HG03521 (cell line): Measurements from ENCODE around the gene ZNF335.
"Not testable (repeated sequence)": the region's sequence is repeated elsewhere in the genome, so short reads cannot be mapped to it uniquely, and the experiment has no call there.

Source experiments
- ATAC-seq: cut with Tn5 transposase; IDR thresholded peaks from one replicate; pipeline ENCODE4 v1.9.1; 2021; ENCODE audit warnings: mild to moderate bottlenecking, moderate library complexity; ENCODE audit not compliant: unreplicated experiment

Gene ZNF335

DNA sequence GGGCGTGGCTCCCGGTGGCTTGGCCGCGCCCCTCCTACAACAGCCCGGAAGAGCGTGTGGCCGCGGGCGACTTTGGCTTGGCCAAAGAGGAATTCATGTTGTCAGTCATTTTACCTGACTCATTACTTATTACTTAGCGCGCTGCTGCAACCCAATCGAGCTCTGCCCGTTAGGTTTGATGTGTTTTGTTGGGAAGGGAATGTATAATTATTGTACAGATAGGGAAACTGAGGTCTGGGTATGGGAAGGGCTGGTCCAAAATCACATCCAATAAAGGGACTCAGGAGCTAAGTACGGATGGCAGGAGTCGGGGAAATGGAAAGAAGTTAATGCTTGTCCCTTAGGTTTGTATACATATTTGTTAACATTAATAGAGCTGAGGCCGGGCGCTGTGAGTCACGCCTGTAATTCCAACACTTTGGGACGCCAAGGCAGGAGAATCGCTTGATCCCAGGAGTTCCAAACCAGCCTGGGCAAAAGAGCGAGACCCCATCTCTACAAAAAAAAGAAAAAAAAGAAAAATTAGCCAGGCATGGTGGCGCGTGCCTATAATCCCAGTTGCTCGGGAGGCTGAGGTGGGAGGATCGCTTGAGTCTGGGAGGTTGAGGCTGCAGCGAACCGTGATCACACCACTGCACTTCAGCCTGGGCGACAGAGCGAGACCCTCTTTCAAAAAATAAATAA is 639 bp upstream of the ZNF335 start:
- ATAC-seq: no peak

DNA sequence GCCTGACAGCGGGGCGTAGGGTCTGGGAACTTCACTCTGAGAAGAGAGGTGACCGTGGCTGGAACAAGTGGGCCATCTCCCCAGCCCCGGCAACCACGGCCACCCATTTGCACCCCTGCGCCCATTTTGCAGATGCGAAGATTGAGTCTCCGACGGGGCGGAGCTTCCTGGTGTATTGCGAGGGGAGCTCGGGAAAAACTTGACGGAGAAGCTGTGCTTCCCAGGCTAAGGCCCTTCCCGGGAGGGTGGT is 653 bp downstream of the ZNF335 start:
- peak; percentile 16 for ATAC-seq

DNA sequence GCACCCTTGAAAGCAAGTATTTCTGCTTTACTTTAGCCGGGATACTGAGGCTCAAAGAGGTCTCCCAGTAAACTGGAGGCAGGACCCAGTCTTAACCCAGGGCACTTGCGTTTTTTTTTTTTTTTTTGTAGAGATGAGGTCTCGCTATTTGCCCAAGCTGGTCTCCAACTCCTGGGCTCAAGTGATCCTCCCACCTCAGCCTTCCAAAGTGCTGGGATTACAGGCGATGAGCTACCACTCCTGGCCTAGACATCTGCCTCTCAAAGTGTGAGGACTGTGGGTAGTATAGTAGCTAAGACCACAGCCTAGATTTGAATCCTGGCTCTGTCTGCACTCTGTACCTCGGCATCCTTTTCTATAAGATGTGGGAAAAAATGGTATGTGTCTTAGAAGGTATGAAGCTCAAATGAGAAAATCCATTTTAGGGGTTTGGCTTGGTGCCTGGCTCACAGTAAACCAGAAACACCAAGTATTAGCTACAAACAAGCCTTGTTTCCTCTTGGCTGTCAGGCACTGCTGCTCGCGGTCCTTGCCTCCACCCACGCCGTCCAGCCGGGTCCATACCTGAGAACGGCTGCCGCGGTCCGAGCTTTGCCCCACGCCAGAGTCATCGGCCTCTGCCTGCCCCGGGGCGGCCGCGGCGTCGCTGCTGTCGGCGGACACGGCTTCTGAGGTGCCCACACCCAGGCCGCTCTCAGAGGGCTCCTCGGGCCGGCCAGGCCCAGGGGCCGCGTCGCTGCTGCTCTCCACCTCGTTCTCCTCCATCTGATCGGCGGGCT is 1.2 kb downstream of the ZNF335 start:
- no peak for ATAC-seq

DNA sequence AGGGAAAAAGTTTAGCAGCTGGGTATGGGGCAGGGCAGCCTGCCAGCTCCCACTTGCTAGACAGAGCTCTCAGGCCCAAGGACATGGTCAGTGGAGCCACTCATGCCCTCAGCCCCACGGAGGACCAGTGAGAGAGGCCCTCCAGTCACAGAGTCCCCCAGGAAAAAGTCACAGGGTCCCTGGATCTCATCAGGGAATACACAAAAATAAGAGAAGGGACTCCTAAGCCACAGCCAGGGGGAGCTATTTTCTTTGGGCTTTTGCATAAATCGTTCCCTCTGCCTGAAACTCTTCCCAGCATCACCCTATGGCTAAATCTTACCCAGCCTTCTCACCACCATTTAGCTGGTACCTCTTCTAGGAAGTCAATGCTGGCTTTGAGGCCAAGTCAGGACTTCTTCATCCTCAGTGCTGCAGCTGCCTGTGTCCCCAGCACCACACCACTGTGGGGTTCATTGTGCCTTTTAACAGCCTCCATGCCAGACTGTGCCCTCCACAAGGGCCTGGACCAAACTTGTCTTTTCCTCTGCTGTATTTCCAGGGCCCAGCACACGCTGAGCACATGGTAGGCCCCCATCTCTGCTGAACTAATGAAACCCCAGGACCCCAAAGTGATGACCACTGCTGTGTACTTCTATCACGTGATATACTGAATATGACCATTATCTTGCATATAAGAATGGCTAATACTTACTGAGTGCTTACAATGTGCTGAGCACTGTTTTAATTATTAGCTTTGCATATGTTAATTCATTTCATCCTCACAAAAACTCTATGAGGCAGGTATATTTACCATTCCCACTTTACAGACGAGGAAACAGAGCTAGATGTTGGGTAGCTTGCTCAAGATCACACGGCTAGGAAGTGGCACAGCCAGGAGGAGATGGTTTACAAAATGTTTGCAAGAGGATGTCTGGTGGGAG is 2.0 kb downstream of the ZNF335 start:
- no peak for ATAC-seq

DNA sequence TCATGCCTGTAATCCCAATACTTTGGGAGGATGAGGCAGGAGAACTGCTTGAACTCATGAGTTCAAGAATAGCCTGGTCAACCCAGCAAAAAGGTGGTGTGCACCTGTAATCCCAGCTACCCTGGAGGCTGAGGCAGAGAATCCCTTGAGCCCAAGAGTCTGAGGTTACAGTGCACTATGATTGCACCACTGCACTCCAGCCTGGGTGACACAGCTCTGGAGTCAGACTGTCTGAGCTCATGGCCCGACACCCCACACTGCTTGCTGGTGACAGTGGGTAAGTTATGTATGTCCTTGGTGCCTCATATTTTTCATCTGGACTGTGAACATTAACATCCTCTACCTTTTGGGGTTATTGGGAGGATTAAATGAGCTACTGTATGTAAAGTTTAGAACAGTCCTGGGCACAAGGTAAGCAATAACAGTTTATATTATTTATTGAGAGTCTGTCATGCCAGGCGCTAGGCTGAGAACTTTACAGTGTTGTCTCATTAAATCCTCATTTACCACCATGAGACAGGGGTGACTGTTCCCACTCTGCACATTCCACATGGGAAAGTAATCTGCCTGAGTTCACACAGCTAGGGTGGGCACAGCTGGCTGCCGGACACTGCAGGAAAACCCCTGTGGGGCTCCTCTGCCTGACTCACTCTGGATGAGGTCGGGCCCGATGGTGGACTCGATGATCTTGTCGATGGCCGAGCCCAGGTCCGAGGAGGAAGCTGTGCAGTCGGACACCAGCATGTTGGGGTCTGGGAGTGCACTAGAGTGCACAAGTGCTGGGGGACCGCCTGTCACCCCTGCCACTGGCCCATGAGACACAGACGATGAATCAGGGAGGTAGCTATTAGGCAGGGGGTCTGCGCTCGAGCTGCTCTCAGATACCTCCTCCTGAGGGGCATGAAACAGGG is 2.9 kb downstream of the ZNF335 start:
- ATAC-seq: no peak

DNA sequence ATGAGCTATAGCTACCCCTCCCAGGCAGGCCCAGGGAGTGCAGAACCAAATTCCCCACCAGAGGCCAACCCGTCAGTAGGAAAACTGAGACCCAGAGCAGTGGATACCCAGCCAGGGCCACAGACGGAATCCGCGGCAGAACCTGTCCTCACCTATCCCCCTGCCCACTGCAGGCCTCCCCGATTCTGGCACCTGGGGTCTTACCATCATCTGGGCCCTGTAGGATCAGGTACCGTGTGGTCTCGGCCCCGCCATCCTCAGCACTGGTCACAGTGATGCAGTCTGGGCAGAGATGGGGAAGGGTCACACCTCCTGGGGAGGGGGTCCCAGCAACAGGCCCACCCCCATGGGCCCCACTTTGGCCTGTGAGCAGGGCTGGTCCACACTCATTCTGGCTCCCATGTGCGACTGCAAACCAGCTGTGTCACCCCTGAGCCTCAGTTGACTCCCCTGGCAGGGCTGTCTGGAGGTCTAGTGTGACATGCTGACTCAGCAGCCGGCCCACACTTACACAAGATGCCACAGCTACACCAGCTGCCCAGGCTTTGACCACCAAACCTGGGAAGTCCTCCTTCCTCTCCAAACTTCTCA is 3.8 kb downstream of the ZNF335 start:
- no peak for ATAC-seq

DNA sequence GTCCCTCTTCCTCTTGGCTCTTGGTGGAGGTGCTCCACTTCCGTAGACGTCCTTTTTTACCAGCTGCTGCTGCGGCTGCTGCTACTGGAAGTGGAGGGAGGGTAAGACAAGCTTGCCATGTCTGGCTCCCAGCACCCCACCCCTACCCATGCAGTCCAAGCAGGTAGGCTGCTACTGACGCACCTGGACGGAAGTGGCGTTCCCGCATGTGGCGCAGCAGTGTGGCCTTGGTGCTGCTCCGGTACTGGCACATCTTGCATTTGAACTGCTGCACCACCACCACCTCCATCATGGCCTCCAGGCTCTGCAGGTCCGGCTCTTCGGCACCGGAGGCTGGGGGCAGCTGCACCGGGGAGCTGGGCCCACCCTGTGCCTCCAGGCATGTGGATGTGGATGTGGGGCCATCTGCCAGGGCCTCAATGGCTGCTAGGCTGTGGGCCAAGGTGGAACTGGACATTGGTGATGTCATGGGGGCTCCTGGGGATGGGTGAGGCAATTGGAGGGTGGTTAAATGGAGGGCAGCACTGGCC is 4.4 kb downstream of the ZNF335 start:
- ATAC-seq: no peak

DNA sequence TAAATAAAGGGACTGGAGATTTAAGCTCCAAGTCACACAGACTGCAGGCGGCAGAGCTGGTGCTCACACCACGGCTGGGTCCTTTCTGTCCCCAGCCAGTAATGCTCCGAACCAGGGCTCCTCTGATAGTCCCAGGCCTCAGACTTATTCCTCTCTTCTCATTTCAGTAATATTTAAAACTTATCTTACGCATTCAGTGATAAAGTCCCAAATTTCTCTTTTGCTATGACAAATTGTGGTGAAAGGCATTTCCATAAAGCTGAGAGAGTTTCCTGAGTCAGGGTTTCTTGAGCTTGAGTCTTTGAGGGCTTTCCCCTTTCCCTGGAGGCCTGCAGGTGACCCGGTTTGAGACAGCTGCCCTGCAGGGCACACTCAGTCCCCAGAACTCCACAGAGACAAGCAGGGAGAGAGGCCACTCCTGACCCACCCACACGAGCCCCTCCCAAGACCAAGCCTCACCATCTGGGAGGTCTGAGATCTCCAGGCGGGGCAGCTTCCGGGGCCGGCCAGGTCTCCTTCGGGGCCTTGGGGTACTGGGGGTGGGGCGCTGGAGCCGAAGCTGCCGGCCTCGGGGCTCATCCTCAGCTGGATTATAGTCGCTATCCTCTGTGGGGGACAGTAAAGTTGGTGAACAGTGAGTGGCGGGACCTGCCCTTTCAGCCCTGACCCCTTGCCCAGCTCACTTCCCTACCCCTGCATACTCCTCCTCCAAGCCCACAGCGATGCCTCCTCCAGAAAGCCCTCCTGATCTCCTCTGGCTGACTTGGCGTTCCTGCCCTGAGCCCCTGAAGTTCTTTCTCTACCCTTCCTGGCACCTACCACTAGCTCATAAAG is 6.6 kb downstream of the ZNF335 start:
- ATAC-seq: no peak

DNA sequence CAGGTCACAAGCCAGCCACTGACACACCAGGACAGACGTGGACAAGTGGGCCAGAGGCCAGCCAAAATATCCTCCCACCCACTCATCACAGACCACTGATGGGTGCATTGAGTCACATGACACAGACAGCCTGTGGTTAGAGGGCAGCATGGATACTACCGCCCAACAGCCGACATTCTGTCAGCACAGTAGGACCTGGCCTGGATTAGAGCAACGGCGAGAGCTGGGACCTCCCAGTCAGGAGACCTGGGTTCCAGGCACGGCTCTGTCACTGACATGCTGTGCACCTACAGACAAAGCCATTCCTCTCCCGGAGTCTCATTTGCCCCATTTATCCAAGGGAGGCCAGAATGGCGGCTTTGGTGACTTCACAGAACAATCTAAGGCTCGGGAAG is 8.0 kb downstream of the ZNF335 start:
- ATAC-seq: no peak

DNA sequence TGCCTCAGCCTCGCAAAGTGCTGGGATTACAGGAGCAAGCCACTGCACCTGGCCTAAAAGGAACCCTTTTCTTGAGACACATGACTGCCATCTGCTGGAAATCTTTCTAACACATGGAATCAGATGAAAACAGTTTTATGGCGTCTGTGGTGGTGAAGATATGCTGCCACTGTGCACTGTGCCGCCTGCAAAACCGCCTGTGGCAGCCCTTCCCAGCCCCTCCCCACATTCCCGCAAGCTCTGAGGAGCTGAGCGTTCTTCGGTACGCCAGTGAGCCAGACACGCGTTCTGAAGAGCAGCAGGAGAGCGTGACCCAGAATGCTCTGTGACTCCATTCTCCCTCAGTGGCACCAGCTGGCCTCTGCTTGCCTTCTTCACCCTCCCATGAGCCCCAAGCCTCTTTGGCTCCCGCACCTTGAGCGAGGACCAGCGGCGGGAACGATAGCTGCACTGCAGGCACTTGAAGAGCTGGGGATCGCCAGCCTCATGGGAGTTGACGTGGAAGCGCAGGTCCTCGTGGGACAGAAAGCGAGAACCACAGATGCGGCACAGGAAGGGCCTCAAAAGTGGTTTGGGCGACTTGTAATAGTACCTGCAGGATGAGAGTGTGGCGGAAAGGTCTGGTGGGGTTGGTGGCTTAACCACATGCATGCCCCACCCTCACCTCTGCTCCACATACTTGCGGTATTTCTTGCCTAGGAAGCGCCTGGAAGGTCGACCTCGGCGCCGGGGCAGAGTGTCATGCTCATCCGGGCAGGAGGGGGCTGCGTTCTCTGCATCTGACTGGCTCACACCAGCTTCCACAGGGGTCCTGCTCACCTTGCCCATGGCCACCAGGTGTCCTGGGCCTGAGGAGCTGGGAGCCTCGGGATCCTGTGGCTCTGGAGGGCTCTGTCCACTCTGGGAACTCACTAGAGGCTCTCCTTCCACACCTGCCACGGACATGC is 8.7 kb downstream of the ZNF335 start:
- no peak for ATAC-seq

DNA sequence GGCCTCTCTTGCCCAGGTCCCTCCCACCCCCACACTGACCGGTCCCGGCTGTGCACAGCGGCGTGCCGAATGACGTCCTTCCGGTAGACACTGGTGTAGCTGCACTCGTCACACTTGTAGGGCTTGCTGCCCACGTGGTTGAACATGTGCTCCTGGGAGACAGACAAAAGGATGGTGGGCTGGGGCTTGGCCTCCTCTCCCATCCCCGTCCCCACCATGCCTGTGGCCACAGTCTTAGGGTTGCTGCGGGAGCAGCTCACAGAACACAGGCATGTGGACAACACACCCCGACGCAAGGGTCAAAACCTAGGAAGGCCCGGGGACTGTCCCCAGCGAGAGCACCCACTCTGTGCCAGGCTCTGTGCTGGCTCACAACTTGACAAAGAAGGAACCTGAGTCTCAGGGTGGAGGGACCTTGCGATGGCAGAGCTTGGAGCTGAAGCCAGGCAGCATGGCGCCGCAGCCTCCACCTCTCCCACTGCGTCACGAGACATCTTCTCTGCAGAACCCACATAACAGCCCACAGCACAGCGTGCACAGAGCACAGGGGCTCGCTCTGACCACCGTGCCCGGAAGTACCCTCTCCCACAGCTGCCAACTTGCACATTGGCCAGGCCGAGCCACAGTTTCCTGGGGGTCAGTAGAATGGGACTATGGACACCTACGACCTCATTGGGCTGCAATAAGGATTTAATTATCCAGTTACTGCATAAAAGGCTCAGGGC is 9.8 kb downstream of the ZNF335 start:
- no peak for ATAC-seq

DNA sequence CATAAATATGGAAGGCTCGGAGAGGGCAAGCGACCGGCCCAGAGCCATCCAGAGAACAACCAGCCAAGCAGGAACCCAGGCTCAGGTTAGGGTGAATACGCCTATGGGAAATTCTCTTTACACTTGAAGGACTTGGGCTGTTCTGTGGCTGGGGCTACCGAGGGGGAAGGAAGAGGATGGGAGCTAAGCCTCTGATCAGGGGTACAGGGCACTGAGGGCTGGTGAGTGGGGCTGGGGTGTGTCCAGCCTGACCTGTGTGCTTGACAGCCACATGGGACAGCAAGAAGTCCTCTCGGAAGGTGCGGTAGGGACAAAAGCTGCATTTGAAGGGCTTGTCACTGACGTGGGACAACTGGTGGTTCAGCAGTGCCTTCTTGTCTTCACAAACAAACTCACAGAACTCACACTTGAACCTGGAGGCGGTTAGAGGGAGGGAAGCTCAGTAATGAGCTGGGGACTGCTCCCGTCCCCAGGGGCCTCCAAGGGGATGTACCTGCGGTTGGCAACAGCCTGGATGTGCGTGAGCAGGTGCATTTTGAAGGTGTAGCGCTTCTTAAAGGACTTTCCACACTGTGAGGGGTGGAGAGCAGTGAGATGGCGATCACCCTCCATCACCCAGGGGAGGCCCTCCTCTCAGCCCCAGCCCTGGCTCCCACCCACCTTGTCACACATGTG is 11.9 kb downstream of the ZNF335 start:
- ATAC-seq: no peak

DNA sequence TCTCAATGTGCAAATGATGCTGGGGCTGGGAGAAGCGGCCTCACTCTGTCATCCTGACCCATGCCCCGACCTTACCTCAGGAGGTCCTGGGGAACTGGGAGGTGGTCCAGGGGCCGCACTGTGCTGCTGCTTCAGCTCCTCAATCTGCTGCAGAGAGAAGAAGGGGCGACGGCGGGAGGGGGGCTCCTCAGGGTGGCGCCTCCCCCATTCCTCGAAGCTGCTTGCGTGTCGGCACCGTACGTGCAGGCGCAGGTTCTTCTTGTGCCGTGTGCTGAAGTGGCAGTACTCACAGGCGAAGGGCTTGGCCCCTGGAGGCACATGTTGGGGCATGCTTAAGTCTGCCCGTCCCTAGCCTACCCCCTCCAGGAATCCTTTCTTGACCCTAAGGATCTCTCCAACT is 12.9 kb downstream of the ZNF335 start:
- ATAC-seq: no peak

DNA sequence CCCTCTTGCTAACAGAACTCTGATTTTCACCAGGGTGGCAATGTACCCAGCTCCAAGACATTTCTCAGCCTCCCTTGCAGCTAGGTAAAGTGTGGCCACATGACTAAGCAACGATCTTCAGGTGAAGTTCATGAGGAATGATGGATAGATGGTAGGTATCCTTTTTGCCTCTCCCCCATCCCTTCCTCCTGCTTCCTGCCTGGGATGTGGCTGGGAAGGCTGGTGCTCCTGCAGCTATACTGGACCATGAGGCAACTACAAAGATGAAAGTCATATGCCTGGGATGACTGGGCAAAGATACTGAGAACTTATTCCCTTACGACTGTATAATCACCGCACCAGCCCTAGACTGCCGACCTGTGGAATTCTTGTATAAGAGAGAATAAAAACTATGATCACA is 13.4 kb downstream of the ZNF335 start:
- no peak for ATAC-seq

DNA sequence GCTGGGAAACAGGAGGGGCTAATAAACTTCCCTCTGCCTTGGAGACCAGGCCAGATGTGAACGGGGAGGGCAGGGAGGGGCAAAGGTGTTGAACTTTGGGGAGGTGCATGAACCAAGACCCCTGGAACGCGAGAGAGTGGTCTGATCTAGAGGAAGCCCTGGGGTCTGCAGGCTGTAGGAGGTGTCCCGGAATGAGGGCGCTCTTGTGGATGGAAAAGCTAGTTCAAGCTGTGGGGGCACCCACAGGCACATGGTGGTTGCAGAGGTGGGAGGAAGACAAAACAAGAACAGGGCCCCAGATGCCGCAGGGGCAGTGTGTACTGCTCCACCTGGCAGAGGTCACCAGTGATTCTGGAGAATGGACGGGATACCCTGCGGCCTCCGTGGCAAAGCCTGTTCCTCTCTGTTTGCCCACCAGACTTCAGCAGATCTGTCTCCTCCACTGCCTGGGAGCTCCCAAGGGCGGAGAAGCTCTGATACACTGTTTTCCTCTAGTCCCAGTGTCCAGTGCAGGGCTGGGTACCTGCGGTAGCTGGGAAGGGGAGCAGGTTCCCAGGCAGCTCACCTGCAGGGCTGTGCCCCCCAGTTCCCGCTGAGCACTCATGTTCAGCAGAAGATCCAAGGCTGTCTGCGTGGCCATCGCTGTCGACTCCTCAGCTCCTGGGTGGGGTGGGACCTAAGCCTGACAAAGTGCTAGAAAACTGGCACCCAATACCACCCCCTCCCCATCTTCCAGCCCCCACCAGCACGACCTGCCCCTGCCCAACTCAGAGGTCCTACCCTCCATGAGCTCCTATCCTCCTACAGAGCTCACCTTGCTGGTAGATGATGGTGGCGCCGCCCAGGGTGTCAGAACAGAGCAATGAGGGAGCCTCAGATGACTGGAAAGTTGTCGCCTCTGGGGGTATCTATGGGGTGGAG is 14.7 kb downstream of the ZNF335 start:
- no peak for ATAC-seq

DNA sequence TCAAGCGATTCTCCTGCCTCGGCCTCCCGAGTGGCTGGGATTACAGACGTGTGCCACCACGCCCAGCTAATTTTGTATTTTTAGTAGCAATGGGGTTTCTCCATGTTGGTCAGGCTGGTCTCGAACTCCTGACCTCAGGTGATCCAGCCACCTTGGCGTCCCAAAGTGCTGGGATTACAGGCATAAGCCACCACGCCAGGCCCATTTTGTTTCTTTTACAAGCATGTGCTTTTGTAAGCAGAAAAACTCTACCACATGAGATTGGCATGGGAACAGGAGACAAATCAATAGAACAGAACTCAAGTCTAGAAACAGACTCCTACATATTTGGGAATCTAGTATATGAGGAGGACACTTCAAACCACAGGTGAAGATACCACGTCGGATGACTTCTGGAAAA is 15.7 kb downstream of the ZNF335 start:
- ATAC-seq: not testable (repeated sequence)
